GM12865 (cell line): ENCODE measurements around the gene WDR88.

Experiments used
- DNase-seq: peaks from one replicate; pipeline ENCODE4 v3.0.0; 2010; ENCODE audit warnings: low read depth
- H3K4me3 ChIP-seq: 2 replicates; pipeline ENCODE4 v1.5.1; 2011; ENCODE audit warnings: mild to moderate bottlenecking, low read depth, low read length, control low read depth
- CTCF ChIP-seq: IDR thresholded peaks from 2 replicates; pipeline ENCODE4 v1.5.1; 2011; ENCODE audit warnings: low read length, control low read depth, low read depth, inconsistent platforms; ENCODE audit not compliant: insufficient read depth; ENCODE audit errors: missing control alignments

The WDR88 gene

GRCh38 chr19:33167438-33167837, 35.5 kb downstream of the WDR88 start:
- TF ChIP-seq CTCF, result no peak
- H3K4me3 ChIP-seq, result no peak overlapping the region
- no peak for DNase-seq

- no peak for DNase-seq
- no peak overlapping the region for H3K4me3 ChIP-seq
- no peak for TF ChIP-seq CTCF
These were observed 36.6 kb downstream of the WDR88 start for GRCh38 chr19:33168528-33168927.

GRCh38 chr19:33171222-33171795, 39.4 kb downstream of the WDR88 start:
- no peak overlapping the region for H3K4me3 ChIP-seq
- DNase-seq, result no peak
- no peak for TF ChIP-seq CTCF

GRCh38 chr19:33171916-33172359, 40.0 kb downstream of the WDR88 start:
- DNase-seq, result no peak
- no peak overlapping the region for H3K4me3 ChIP-seq
- TF ChIP-seq CTCF, result no peak

- no peak for DNase-seq
- TF ChIP-seq CTCF, result no peak
- no peak overlapping the region for H3K4me3 ChIP-seq
These were observed 42.3 kb downstream of the WDR88 start for GRCh38 chr19:33174186-33174585.

GRCh38 chr19:33175156-33175782, 43.4 kb downstream of the WDR88 start:
- no peak for TF ChIP-seq CTCF
- H3K4me3 ChIP-seq, result no peak overlapping the region
- DNase-seq, result no peak
